GM19351 (cell line): ENCODE data around the gene C4A.
"Not testable (repeated sequence)": the region's sequence is repeated elsewhere in the genome, so short reads cannot be mapped to it uniquely, and the experiment has no call there.

Experiments used
- ATAC-seq: cut with Tn5 transposase; IDR thresholded peaks from one replicate; pipeline ENCODE4 v1.9.1; 2021; ENCODE audit warnings: mild to moderate bottlenecking, moderate library complexity; ENCODE audit not compliant: unreplicated experiment

Gene C4A

GRCh38 chr6:31981744-31982143 is at the start of gene C4A:
TSS of gene C4A (plus strand) at chr6:31982057. CDS start at chr6:31982108, 51 bp downstream.
- not testable (repeated sequence) for ATAC-seq

GRCh38 chr6:31932137-31932536 is 49.7 kb upstream of the C4A start:
- ATAC-seq: not testable (repeated sequence)

- no peak for ATAC-seq
These were observed 48.3 kb upstream of the C4A start for GRCh38 chr6:31933537-31933936.

GRCh38 chr6:31935021-31935420 is 46.8 kb upstream of the C4A start:
- ATAC-seq: no peak

DNA sequence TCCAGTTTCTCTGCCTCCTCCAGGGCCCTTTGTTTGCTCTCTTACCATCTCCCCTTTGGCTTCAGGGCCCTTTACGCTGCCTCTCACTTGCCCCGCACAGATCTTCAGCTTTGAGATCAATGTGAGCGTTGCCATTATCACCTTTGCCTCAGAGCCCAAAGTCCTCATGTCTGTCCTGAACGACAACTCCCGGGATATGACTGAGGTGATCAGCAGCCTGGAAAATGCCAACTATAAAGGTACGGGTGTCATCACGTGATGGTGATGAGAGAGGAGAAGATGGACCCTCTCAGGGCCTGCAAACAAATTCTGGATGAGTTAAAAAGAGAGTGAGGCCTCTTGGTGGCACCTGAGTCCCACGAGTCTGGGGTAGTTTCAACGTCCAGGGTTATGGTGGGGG is 46.0 kb upstream of the C4A start:
- no peak for ATAC-seq

- ATAC-seq: no peak
These were observed 41.6 kb upstream of the C4A start for GRCh38 chr6:31940256-31940664.

DNA sequence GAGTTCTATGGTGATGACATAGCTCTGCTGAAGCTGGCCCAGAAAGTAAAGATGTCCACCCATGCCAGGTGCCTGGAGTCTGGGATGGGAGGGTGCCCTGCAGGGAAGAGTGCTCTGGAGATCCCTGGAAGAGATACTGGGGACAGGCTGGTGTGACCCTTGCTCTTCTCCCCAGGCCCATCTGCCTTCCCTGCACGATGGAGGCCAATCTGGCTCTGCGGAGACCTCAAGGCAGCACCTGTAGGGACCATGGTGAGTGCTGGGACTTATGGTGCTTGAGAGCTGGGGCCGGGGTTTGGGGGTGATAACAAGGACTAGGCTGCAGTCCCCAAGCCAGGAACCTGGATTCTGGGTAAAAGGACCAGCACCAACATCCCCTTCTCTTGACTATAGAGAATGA is 38.1 kb upstream of the C4A start:
- no peak for ATAC-seq

- ATAC-seq: no peak
These were observed 36.7 kb upstream of the C4A start for GRCh38 chr6:31945154-31945506.

- no peak for ATAC-seq
These were observed 36.1 kb upstream of the C4A start, which contains the start of gene CFB for GRCh38 chr6:31945507-31946369. TSS of gene CFB (plus strand) at chr6:31946095. CDS start at chr6:31946222, 127 bp downstream.

- ATAC-seq: no peak
These were observed 35.4 kb upstream of the C4A start for GRCh38 chr6:31946370-31946885.

DNA sequence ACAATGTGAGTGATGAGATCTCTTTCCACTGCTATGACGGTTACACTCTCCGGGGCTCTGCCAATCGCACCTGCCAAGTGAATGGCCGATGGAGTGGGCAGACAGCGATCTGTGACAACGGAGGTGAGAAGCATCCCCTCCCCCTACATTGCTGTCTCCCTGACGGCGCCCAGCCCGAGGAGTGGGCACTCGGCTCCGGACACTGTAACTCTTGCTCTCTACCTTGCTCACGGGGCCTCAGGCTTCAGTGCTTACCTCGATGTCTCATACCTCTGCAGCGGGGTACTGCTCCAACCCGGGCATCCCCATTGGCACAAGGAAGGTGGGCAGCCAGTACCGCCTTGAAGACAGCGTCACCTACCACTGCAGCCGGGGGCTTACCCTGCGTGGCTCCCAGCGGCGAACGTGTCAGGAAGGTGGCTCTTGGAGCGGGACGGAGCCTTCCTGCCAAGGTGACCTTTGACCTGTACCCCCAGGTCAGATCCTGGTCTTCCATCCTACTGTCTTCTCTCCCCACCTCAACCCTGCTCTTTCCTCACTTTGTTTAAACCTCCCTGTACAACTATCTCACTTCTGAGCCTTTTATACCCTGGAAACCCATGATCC is 34.7 kb upstream of the C4A start:
- ATAC-seq: no peak

GRCh38 chr6:31947864-31948263 is 34.0 kb upstream of the C4A start:
- ATAC-seq: no peak

GRCh38 chr6:31948306-31948705 is 33.6 kb upstream of the C4A start:
- no peak for ATAC-seq

- no peak for ATAC-seq
These were observed 33.0 kb upstream of the C4A start for GRCh38 chr6:31948753-31949413.

DNA sequence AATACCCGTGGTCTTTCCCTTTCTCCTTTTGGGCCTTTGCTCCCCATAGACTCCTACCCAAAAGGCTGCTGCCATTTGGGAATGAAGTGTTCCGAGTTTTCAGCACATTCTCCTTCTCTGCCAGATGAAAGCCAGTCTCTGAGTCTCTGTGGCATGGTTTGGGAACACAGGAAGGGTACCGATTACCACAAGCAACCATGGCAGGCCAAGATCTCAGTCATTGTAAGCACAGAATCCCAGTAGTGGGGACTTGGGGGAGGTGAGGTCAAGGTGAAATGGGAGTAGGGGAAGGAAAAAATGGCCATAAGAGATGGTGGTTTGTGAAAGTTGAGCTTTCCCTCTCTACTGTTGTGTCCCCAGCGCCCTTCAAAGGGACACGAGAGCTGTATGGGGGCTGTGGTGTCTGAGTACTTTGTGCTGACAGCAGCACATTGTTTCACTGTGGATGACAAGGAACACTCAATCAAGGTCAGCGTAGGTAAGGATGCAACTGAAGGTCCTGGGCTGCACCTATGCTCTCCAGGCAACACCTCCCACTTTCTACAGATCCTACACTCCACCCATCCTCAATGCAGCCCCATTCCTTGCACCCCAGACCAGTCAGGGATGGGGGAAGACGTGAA is 31.8 kb upstream of the C4A start:
- no peak for ATAC-seq

DNA sequence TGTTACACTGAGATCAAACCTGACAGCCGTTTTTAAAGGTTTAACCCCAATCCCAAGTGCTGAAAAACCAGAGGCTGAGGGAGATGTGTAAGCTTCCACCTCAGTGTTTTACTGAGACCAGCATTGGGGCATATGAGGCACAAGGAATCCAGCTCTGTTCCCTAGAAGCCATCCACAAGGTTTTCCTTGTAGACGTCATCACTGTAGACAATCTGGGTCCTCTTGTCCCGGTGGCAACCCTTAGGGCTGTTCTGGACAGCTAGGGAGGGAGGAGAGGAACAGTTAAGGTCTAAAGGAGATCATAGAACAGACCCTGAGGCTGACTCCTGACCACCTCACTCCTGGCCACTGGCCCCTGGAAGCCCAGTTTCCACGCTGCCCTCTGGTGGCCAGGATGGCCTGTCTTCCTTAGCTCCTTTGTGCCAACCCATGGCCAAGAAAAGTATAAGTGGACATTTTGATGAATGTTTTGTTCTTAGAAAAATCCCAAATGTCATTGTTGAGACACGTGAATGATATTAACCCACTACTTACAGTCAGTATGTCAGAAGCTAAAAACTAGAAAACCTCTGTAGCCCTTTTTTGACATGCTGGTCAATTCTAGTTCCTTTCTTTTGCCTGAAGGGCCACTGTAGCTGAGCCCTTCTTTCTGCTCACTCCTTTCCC is 29.6 kb upstream of the C4A start:
- ATAC-seq: no peak

GRCh38 chr6:31952890-31953289 is 29.0 kb upstream of the C4A start:
- ATAC-seq: no peak

GRCh38 chr6:31954511-31954910 is 27.3 kb upstream of the C4A start:
- ATAC-seq: no peak

DNA sequence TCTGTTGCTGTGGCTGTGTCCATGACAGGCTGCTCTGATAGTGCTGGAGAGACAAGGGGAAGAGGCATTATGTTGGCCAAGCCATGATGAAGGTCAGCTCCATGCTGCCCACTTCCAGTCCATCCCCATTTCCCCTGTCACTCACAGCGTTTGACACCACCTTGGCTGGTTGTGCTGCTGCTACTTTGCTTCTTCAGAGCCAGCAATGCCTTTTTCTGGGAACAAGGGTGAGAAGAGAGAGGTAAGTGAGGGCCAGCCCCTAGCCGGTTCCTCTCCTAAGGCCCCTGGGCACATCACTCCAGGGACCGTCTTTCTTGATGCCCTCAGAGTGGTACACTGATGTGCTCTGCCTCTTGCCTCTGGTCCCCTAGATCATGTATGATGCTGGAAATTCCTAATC is 25.1 kb upstream of the C4A start:
- no peak for ATAC-seq

DNA sequence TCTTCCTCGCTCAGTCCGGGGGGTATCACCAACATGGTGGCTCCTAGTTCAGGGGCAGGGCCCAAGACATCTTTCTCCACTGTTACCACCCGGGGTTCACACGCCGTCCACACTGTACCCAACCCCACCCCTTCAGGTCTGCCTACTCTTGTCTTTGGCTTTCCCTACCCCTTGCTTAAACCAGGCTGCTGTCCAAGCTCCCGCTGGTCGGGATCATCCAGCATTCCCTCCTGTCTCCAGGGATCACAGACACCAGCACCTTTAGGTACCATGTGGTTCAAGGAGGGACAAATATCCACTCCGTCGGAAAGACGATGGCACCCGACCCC is 23.5 kb upstream of the C4A start:
- ATAC-seq: no peak
